GM21526 (cell line): ENCODE measurements around the gene CD200.

Experiments used
- ATAC-seq: cut with Tn5 transposase; IDR thresholded peaks from one replicate; pipeline ENCODE4 v1.9.1; 2021; ENCODE audit warnings: moderate library complexity; ENCODE audit not compliant: unreplicated experiment, low FRiP score

CD200 gene

GRCh38 chr3:112405845-112406244, 72.9 kb downstream of the CD200 start:
- no peak for ATAC-seq

- ATAC-seq, result no peak
These were observed 74.4 kb downstream of the CD200 start for GRCh38 chr3:112407214-112407887.

- no peak for ATAC-seq
These were observed 75.1 kb downstream of the CD200 start for GRCh38 chr3:112407888-112408702.

- no peak for ATAC-seq
These were observed 76.1 kb downstream of the CD200 start for GRCh38 chr3:112409041-112409440.

GRCh38 chr3:112411425-112411824, 78.5 kb downstream of the CD200 start:
- ATAC-seq, result no peak
